Colonic mucosa (tissue), 4 donors: Measurements from ENCODE around the gene GZF1. TPM values are rescaled to one million over a fixed set of nuclear protein-coding genes. Genes with fewer than 3 reads are reported as not detected.
"Not testable (repeated sequence)": the region's sequence is repeated elsewhere in the genome, so short reads cannot be mapped to it uniquely, and the experiment has no call there.

Experiments used
- DNase-seq: peaks from one replicate; pipeline ENCODE4 v3.0.0-alpha.2; 2020
- H3K27ac ChIP-seq: fragments of 200-600 bp; one replicate; pipeline ENCODE4 v1.8.0; 2021
- H3K27me3 ChIP-seq: fragments of 200-600 bp; one replicate; pipeline ENCODE4 v1.8.0; 2021
- H3K36me3 ChIP-seq: fragments of 200-600 bp; one replicate; pipeline ENCODE4 v1.8.0; 2021
- H3K4me1 ChIP-seq: fragments of 200-600 bp; one replicate; pipeline ENCODE4 v1.8.0; 2021; ENCODE audit warnings: mild to moderate bottlenecking
- H3K4me3 ChIP-seq: fragments of 200-600 bp; one replicate; pipeline ENCODE4 v1.8.0; 2021
- H3K9ac ChIP-seq, 2 donors: one replicate each; pipeline ENCODE4 v1.7.0; 2013; ENCODE audit warnings: control low read depth in 2 of 2, low read depth in 2 of 2, low read length in 2 of 2
- H3K9me3 ChIP-seq: fragments of 200-600 bp; one replicate; pipeline ENCODE4 v1.8.0; 2021
- intact Hi-C: fragments of 100-400 bp; cut with DNase I; formaldehyde crosslinking; loops from one replicate; pipeline ENCODE4 v1.14.1; 2022
- total RNA-seq, 2 donors: library from RNA; stranded (reverse); fragmentation: NEBNext Ultra II Directional in 1 of 2; extraction: Animal tissue kit (Norgen Biotek cat#: 25700) in 1 of 2; gene quantifications; one replicate each; pipeline ENCODE4 v1.2.1, GENCODE V29; 2021
- TF ChIP-seq, protein P1 (sequence below): fragments of 200-600 bp; IDR thresholded peaks from one replicate; pipeline ENCODE4 v1.8.0; 2022; ENCODE audit warnings: antibody characterized with exemption, mild to moderate bottlenecking
- donor health status: healthy.
- donor health status: DM: no; HTN: no; CAD: no.
- donor health status: DM: no; HTN: no; CAD: no.

Gene GZF1
- total RNA-seq, 2 donors from 2014 or later, result 8.5 to 9.6 TPM

DNA sequence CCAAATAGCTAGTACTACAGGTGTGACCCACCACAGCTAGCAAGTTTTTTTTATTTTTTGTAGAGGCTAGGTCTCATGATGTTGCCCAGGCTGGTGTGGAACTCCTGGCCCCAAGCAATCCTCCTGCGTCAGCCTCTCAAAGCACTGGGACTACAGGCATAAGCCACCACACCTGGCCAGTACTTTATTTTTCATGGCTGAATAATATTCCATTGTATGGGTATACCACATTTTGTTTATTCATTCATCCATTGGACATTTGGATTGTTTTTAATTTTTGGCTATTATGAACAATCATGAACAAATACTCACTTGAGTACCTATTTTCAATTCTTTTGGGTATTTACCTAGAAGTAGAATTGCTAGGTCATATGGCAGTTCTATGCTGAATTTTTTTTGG lies 18.4 kb upstream of the GZF1 start:
- no peaks in the 10 kb centered on the region for H3K4me1 ChIP-seq
- no peaks in the 10 kb centered on the region for H3K27me3 ChIP-seq
- H3K4me3 ChIP-seq, result no peak overlapping the region
- no peaks in the 10 kb centered on the region for H3K9me3 ChIP-seq
- no peak overlapping the region for H3K9ac ChIP-seq
- intact Hi-C loops, result loop anchor here (10.0 kb wide), 1 partner anchor 649 kb away; no protein-coding TSS in a partner anchor
- TF ChIP-seq, protein P1, sequence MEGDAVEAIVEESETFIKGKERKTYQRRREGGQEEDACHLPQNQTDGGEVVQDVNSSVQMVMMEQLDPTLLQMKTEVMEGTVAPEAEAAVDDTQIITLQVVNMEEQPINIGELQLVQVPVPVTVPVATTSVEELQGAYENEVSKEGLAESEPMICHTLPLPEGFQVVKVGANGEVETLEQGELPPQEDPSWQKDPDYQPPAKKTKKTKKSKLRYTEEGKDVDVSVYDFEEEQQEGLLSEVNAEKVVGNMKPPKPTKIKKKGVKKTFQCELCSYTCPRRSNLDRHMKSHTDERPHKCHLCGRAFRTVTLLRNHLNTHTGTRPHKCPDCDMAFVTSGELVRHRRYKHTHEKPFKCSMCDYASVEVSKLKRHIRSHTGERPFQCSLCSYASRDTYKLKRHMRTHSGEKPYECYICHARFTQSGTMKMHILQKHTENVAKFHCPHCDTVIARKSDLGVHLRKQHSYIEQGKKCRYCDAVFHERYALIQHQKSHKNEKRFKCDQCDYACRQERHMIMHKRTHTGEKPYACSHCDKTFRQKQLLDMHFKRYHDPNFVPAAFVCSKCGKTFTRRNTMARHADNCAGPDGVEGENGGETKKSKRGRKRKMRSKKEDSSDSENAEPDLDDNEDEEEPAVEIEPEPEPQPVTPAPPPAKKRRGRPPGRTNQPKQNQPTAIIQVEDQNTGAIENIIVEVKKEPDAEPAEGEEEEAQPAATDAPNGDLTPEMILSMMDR, result no peak
- DNase-seq, result no peak
- H3K36me3 ChIP-seq, result no peaks in the 10 kb centered on the region
- H3K27ac ChIP-seq, result no peak overlapping the region

DNA sequence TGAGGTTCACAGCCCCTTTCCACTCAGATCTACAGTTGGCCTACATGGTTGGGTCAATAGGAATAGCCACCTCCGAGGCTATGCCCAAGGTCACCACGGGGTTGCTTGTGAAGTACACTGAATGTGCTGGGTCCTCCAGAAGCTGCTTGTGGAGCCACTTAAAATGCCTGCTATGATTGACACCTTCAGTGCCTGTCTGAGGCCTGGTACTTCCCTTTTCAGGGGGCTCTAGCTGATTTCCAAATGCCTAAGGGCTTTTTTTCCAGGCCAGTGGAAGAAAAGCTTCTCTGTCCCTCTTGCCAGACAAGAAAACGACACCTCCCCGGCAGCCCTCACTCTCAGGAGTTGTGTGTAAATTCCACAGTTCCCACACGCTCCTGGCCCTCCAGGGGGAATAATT lies 17.6 kb upstream of the GZF1 start:
- intact Hi-C loops, result loop anchor here (10.0 kb wide), 1 partner anchor 650 kb away; no protein-coding TSS in a partner anchor
- H3K4me3 ChIP-seq, result no peak overlapping the region
- no peaks in the 10 kb centered on the region for H3K27me3 ChIP-seq
- TF ChIP-seq, protein P1, result no peak
- H3K4me1 ChIP-seq, result no peaks in the 10 kb centered on the region
- H3K27ac ChIP-seq, result no peak overlapping the region
- H3K9me3 ChIP-seq, result no peaks in the 10 kb centered on the region
- no peak overlapping the region for H3K9ac ChIP-seq
- DNase-seq, result no peak
- H3K36me3 ChIP-seq, result no peaks in the 10 kb centered on the region

DNA sequence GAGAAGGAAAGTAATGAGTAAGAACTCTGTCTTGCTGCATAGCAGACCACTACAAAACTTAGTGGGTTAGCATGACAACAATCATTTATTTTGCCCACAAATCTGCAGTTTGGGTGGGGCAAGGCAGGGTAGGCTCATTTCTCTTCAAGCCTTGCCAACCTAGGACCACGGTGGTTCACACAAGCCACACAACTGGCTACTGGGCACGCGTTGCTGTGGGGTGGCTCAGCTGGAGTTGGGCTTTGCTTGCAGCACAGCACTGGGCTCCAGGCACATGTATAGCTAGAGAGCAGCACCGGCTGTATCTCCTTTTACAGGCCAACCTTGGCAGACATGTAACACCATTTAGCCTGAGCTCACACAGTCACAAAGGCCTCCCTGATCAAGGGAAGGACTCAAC lies 16.0 kb upstream of the GZF1 start:
- Histone ChIP-seq H3K4me3 (no peak overlapping the region), H3K36me3 (no peaks in the 10 kb centered on the region), H3K4me1 (no peaks in the 10 kb centered on the region), H3K9ac (no peak overlapping the region), H3K9me3 (no peaks in the 10 kb centered on the region), H3K27ac (no peak overlapping the region), H3K27me3 (no peaks in the 10 kb centered on the region)
- DNase-seq, result no peak
- TF ChIP-seq, protein P1, result no peak
- intact Hi-C loops, result loop anchor here (10.0 kb wide), 1 partner anchor 651 kb away; no protein-coding TSS in a partner anchor

DNA sequence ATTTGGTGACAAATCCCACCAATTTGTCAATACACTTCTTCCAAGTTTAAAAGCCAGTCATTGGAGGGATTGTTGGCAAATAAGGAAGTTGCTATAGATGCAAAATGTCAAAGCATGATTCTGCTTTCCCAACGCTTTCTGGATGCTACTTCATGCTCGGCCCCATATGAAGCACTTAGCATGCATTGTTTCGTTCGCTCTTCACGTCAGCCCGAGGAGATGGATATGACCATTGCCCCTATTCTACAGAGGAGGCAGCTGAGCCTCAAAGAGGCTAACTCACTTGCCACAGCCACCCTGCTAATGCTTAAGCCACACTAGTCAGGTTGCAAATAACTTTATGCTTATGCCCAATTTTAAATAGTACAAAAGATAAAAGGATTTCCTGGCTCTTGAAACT lies 14.2 kb upstream of the GZF1 start:
- intact Hi-C loops, result loop anchor here (10.0 kb wide), 1 partner anchor 653 kb away; no protein-coding TSS in a partner anchor
- H3K36me3 ChIP-seq, result no peaks in the 10 kb centered on the region
- DNase-seq, result no peak
- H3K27ac ChIP-seq, result no peak overlapping the region
- H3K4me3 ChIP-seq, result no peak overlapping the region
- H3K4me1 ChIP-seq, result peaks cover 8% of the 10 kb centered on the region
- H3K9ac ChIP-seq, result no peak overlapping the region
- H3K27me3 ChIP-seq, result no peaks in the 10 kb centered on the region
- no peaks in the 10 kb centered on the region for H3K9me3 ChIP-seq
- TF ChIP-seq, protein P1, result no peak

DNA sequence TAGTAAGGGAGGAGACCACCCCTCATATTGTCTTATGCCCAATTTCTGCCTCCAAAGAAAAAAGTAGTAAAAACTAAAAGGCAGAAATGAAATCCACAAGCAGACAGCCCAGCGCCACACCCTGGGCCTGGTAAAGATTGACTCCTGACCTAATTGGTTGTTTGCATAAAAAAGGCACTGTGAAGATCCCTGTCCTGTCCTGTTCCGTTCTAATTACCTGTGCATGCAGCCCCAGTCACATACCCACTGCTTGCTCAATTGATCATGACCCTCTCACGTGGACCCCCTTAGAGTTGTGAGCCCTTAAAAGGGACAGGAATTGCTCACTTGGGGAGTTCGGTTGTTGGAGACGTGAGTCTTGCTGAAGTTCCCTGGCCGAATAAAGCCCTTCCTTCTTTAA lies 13.5 kb upstream of the GZF1 start:
- not testable (repeated sequence) for H3K4me1 ChIP-seq, H3K9me3 ChIP-seq, H3K4me3 ChIP-seq, DNase-seq, H3K36me3 ChIP-seq, H3K27ac ChIP-seq, H3K27me3 ChIP-seq, H3K9ac ChIP-seq
- intact Hi-C loops, result loop anchor here (10.0 kb wide), 1 partner anchor 654 kb away; no protein-coding TSS in a partner anchor

DNA sequence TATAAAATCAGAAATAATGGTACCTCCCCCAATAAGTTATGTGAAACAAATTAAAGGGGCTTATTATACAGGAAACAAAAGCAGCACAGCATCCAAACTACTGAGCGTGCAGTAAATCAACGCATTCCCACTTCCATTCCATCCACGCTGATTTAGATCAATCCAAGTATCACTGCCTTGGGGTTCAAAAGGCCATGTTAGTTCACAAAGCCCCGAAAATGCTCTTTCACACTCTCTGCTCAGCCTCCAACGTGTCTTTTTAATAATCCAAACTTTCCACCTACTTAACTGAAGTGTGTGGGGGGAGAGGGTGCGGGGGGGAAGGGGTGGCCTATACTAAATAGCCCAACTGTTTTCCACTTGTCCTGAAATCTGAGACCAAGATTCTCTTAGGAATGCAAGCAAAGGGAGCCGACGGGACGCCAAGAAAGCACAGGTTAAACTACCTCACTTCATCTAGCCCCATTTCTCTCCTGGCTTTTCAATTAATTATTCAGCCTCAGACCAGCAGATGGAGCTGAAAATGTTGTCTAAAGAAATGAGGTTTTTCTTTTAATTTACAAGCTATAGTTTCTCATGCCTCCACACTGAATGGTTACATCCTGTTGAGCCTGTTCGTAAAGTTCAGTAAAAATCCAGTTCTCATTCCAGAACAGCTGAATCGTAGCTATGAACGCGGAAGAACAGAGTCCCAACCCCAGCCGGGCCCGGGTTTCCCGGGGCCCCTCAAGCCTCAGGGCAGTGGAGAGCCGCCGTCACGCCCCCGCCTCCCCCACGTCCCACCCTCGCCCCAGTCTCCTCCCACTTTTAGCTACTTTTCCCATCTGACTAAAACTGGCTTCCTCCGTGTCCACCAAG lies 12.4 kb upstream of the GZF1 start:
- Histone ChIP-seq H3K9ac (peak overlapping the region; percentile 90 to 97), H3K4me1 (peaks cover 8% of the 10 kb centered on the region), H3K36me3 (no peaks in the 10 kb centered on the region), H3K4me3 (peak overlapping the region; percentile 94), H3K9me3 (no peaks in the 10 kb centered on the region), H3K27me3 (no peaks in the 10 kb centered on the region), H3K27ac (peak overlapping the region; percentile 96)
- DNase-seq, result peak; percentile 32
- intact Hi-C loops, result loop anchor here (10.0 kb wide), 1 partner anchor 655 kb away; no protein-coding TSS in a partner anchor
- TF ChIP-seq, protein P1, result peak; percentile 52
